ENCODE measurements around the gene KCNH5. TPM values are rescaled to one million over a fixed set of nuclear protein-coding genes. Genes with fewer than 3 reads are reported as not detected.

KCNH5 gene
- total RNA-seq, 4 donors from 2014 or later = not detected

GRCh38 chr14:63046339-63047268 is 1.3 kb upstream of the KCNH5 start:
- no peaks in the 10 kb centered on the region for H3K9me3 ChIP-seq
- in situ Hi-C loops (cut with MboI; ENCODE audit: low sequenced_read_pairs in 4 of 4) (no loop called here), intact Hi-C loops (cut with DNase I; ENCODE audit: low total_unique reads) (no loop called here)
- TF ChIP-seq POLR2A (IDR thresholded peaks at IDR 0.05) (no peak), CTCF (IDR thresholded peaks at IDR 0.05 in 4 of 5, conservative IDR thresholded peaks at IDR 0.05 in 1 of 5) (no peak)
- H3K27ac ChIP-seq = no peak overlapping the region
- H3K4me3 ChIP-seq = no peak overlapping the region
- DNase-seq = no peak
- H3K27me3 ChIP-seq = peaks cover 36 to 48% (median 41%) of the 10 kb centered on the region in 3 donors
- no peaks in the 10 kb centered on the region for H3K4me1 ChIP-seq
- ATAC-seq = no peak
- no peaks in the 10 kb centered on the region for H3K36me3 ChIP-seq

- TF ChIP-seq CTCF (IDR thresholded peaks at IDR 0.05 in 4 of 5, conservative IDR thresholded peaks at IDR 0.05 in 1 of 5) (no peak), POLR2A (IDR thresholded peaks at IDR 0.05) (no peak)
- Histone ChIP-seq H3K4me3 (peak overlapping the region; percentile 11 to 34 (median 15)), H3K4me1 (no peaks in the 10 kb centered on the region), H3K9me3 (no peaks in the 10 kb centered on the region), H3K27me3 (peaks cover 36 to 48% (median 41%) of the 10 kb centered on the region in 3 donors), H3K27ac (no peak overlapping the region), H3K36me3 (no peaks in the 10 kb centered on the region)
- intact Hi-C loops (cut with DNase I; ENCODE audit: low total_unique reads) = no loop called here
- in situ Hi-C loops (cut with MboI; ENCODE audit: low sequenced_read_pairs in 4 of 4) = no loop called here
- ATAC-seq (no peak), DNase-seq (no peak)
These were observed 508 bp upstream of the KCNH5 start for GRCh38 chr14:63045612-63046320.

- TF ChIP-seq CTCF (IDR thresholded peaks at IDR 0.05 in 4 of 5, conservative IDR thresholded peaks at IDR 0.05 in 1 of 5) (no peak), POLR2A (IDR thresholded peaks at IDR 0.05) (no peak)
- ATAC-seq (no peak), DNase-seq (no peak)
- Histone ChIP-seq H3K4me3 (no peak overlapping the region), H3K9me3 (no peaks in the 10 kb centered on the region), H3K27ac (no peak overlapping the region), H3K4me1 (no peaks in the 10 kb centered on the region), H3K27me3 (peaks cover 16 to 23% (median 18%) of the 10 kb centered on the region in 3 donors), H3K36me3 (no peaks in the 10 kb centered on the region)
- intact Hi-C loops (cut with DNase I; ENCODE audit: low total_unique reads) (no loop called here), in situ Hi-C loops (cut with MboI; ENCODE audit: low sequenced_read_pairs in 4 of 4) (no loop called here)
These were observed 5.4 kb downstream of the KCNH5 start for GRCh38 chr14:63039866-63040265.

- Histone ChIP-seq H3K4me3 (no peak overlapping the region), H3K27me3 (no peaks in the 10 kb centered on the region), H3K27ac (no peak overlapping the region), H3K36me3 (no peaks in the 10 kb centered on the region), H3K4me1 (no peaks in the 10 kb centered on the region), H3K9me3 (no peaks in the 10 kb centered on the region)
- TF ChIP-seq POLR2A (IDR thresholded peaks at IDR 0.05) (no peak), CTCF (IDR thresholded peaks at IDR 0.05 in 4 of 5, conservative IDR thresholded peaks at IDR 0.05 in 1 of 5) (no peak)
- DNase-seq (no peak), ATAC-seq (no peak)
- in situ Hi-C loops (cut with MboI; ENCODE audit: low sequenced_read_pairs in 4 of 4) (no loop called here), intact Hi-C loops (cut with DNase I; ENCODE audit: low total_unique reads) (no loop called here)
These were observed 12.6 kb downstream of the KCNH5 start for GRCh38 chr14:63032641-63033040.

All from gastrocnemius medialis (tissue), 4 donors.